ENCODE measurements around the gene ICAM3.
"Not testable (repeated sequence)": the region's sequence is repeated elsewhere in the genome, so short reads cannot be mapped to it uniquely, and the experiment has no call there.

Gene ICAM3

DNA sequence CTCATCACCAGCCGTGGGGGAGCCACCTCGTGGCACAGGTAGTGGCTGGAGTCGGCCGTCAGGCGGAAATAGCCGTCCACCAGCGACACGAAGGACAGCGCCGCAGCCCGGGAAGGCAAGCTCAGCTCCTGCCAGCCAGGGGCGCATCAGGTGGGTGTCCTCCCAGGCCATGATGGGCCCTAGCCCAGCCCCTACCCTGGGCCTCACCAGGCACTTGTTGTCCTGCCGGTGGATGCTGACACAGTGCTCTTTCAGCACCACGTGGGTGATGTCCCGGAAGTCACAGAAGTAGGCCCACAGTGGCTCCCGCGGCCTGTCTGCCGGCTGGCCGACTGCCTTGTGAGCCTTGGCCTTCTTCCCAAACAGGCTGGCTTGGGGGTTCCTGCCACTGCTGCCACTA, 25.2 kb upstream of the ICAM3 start:
- H3K36me3 Mint-ChIP-seq (ENCODE audit: low read depth) = peaks cover 100% of the 10 kb centered on the region
- H3K9me3 Mint-ChIP-seq = no peaks in the 10 kb centered on the region

DNA sequence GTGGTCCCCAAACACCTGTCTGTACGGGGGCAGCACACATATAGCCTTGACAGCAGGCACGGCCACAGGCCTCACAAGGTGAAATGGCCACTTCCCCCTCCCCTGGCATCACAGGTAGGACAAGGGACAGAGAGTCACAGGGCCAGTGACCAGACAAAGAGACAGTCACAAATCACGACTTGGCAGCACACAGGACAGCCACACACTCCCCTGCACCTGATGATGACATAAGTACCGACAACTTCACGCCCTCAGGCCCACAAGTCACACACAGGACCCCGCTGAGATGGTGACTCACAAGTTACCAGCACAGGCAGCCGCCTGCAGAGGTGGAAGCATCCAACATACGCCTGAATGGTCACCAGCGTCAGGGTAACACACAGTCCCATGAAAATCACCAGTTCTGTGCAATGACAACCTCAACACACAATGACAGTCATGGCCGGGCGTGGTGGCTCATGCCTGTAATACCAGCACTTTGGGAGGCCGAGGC, 24.4 kb upstream of the ICAM3 start:
- no peaks in the 10 kb centered on the region for H3K4me1 Mint-ChIP-seq (ENCODE audit: low read depth)
- H3K36me3 Mint-ChIP-seq (ENCODE audit: low read depth) = peaks cover 100% of the 10 kb centered on the region
- intact Hi-C loops (cut with micrococcal nuclease) = no loop called here
- no peaks in the 10 kb centered on the region for H3K27me3 Mint-ChIP-seq
- H3K27ac Mint-ChIP-seq = no peak overlapping the region
- no peak overlapping the region for H3K4me3 Mint-ChIP-seq
- no peaks in the 10 kb centered on the region for H3K9me3 Mint-ChIP-seq

More for the DNA sequence above, 25.2 kb upstream of the ICAM3 start:
- Mint-ChIP-seq H3K27ac (no peak overlapping the region), H3K4me3 (no peak overlapping the region), H3K4me1 (ENCODE audit: low read depth) (peaks cover 7% of the 10 kb centered on the region), H3K27me3 (no peaks in the 10 kb centered on the region)
- intact Hi-C loops (cut with micrococcal nuclease) = no loop called here

DNA sequence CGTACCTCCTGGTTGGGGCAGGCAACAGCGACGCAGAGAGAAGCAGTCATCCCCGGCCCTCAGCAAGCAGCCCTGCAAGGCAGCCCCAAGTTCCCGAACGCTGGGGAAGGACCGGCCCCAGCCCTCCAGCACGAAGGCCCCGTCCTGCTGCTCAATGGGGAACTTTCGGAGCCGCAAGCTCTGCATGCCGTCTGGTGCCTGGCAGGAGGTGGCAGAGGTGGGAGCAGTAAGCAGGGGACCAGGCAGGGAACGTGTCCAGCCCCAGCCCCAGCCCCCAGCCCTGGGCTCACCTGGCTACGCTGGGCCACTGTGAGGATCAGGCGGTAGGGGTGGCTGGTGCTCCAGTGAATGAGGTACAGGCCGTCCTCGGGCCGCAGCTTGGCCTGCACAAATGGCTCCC, 22.8 kb upstream of the ICAM3 start:
- no peak overlapping the region for H3K27ac Mint-ChIP-seq
- no peaks in the 10 kb centered on the region for H3K4me1 Mint-ChIP-seq (ENCODE audit: low read depth)
- H3K27me3 Mint-ChIP-seq = no peaks in the 10 kb centered on the region
- H3K4me3 Mint-ChIP-seq = no peak overlapping the region
- no peaks in the 10 kb centered on the region for H3K9me3 Mint-ChIP-seq
- peaks cover 100% of the 10 kb centered on the region for H3K36me3 Mint-ChIP-seq (ENCODE audit: low read depth)
- intact Hi-C loops (cut with micrococcal nuclease) = no loop called here

DNA sequence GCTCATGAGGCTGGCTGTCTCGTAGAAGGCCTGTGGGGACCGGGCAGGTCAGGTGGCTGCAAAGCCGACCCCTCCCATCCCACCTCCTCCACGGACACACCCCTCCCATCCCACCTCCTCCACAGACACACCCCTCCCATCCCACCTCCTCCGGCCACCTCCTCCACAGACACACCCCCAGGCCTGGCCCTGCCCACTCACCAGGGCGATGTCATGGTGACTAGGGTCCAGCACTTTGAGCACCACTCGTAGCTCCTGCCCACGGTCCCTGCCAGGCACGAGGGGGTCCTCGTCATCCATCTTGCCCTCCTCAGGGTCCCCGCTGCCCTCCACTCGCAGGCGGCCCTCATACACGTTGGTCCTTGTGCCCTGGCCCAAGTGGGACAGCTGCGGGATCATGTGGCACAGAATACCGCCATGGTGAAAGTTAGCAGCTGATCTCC, 22.2 kb upstream of the ICAM3 start:
- peaks cover 100% of the 10 kb centered on the region for H3K36me3 Mint-ChIP-seq (ENCODE audit: low read depth)
- no peak overlapping the region for H3K27ac Mint-ChIP-seq
- H3K4me3 Mint-ChIP-seq = no peak overlapping the region
- no peaks in the 10 kb centered on the region for H3K4me1 Mint-ChIP-seq (ENCODE audit: low read depth)
- intact Hi-C loops (cut with micrococcal nuclease) = no loop called here
- no peaks in the 10 kb centered on the region for H3K27me3 Mint-ChIP-seq
- no peaks in the 10 kb centered on the region for H3K9me3 Mint-ChIP-seq

DNA sequence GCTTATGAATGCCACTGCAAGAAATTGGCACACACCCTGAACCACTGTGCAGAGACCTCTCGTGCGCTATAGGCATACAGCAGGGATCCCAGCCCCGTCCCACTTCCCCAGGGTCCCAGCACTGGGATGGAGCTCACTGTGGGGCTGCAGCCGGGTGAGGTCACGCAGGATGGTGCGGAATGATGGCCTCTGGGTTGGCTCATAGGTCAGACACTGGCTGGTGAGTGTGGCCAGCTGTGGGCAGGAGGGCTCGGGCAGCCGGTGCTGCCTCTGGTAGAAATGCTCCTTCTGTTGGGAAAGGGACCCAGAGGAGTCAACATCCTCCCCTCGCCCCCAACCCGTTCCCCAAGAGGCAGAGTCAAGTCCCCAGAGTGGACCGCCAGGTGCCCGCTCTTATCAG, 17.0 kb upstream of the ICAM3 start:
- no peaks in the 10 kb centered on the region for H3K27me3 Mint-ChIP-seq
- no peak overlapping the region for H3K27ac Mint-ChIP-seq
- no peak overlapping the region for H3K4me3 Mint-ChIP-seq
- no peaks in the 10 kb centered on the region for H3K9me3 Mint-ChIP-seq
- H3K4me1 Mint-ChIP-seq (ENCODE audit: low read depth) = peaks cover 5% of the 10 kb centered on the region
- intact Hi-C loops (cut with micrococcal nuclease) = no loop called here
- peaks cover 100% of the 10 kb centered on the region for H3K36me3 Mint-ChIP-seq (ENCODE audit: low read depth)

DNA sequence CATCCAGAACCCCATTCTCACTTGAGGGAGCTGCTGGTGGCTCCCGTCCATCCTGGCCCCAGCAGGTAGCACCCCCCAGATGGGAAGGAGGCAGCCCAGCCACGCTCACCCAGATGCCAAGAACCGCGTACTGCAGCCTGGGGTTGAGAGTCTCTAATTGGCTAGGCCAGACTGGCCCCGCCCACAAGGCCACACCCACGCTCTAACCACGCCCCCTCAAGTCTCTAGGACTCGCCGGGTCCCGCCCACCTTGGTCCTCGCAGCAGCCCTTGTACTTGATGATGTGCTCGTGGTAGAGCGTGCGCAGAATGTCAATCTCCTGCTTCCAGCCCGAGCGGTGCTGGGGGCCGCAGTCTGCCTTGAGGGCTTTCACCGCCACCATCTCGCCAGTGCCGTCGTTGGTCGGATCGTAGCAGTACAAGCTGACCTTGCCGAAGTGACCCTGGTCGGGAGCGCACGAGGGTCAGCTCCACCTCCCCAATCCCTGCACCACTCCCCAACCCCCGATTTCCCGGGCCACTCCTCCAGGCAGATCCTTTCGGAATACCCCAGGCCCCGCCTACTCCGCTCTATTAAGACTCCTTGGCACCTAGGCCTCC, 14.5 kb upstream of the ICAM3 start:
- H3K36me3 Mint-ChIP-seq (ENCODE audit: low read depth) = peaks cover 94% of the 10 kb centered on the region
- intact Hi-C loops (cut with micrococcal nuclease) = no loop called here
- H3K27me3 Mint-ChIP-seq = no peaks in the 10 kb centered on the region
- no peak overlapping the region for H3K4me3 Mint-ChIP-seq
- no peaks in the 10 kb centered on the region for H3K9me3 Mint-ChIP-seq
- peaks cover 5% of the 10 kb centered on the region for H3K4me1 Mint-ChIP-seq (ENCODE audit: low read depth)
- no peak overlapping the region for H3K27ac Mint-ChIP-seq

DNA sequence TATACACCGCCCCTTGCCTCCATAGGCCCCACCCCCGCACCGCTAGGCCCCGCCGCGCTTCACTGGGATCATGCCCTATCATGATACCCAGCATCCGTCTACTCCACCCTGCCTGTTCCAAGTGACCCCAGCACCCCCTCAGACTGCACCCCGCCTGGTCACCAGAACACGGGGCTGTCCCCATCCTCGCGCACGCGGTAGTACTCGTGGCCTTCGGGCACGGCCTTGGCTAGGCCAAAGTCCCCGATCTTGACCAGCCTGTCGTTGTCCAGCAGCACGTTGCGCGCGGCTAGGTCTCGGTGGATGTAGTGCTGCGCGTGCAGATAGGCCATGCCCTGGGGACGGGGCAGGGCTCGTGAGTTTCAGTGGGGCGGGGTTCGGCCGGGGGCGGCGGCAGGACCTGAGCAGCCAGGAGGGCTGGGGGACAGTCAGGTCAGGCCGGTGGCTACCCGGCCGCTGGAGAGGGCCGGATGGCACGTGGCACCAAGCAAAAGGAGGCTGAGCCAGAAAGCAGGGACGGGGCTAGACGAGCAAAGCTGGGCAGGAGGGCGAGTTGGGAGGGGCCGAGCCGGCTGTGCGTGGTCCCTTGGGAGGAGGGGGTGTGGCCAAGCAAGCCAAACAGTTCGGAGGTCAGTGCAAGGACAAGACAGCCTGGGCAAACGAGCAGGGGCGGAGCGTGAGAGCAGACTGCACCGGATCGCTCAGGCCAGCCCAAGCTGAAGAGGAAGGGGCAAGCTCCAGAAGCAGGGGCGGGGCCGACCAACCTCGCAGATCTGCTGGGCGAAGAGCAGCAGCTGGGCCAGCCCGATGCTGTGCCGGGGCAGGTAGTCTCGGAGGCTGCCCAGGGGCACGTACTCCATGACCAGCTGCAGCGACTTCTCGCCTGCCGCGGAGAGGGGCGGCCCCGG, 13.6 kb upstream of the ICAM3 start:
- no peaks in the 10 kb centered on the region for H3K27me3 Mint-ChIP-seq
- peaks cover 5% of the 10 kb centered on the region for H3K4me1 Mint-ChIP-seq (ENCODE audit: low read depth)
- H3K36me3 Mint-ChIP-seq (ENCODE audit: low read depth) = peaks cover 85% of the 10 kb centered on the region
- intact Hi-C loops (cut with micrococcal nuclease) = no loop called here
- no peak overlapping the region for H3K27ac Mint-ChIP-seq
- no peak overlapping the region for H3K4me3 Mint-ChIP-seq
- no peaks in the 10 kb centered on the region for H3K9me3 Mint-ChIP-seq

DNA sequence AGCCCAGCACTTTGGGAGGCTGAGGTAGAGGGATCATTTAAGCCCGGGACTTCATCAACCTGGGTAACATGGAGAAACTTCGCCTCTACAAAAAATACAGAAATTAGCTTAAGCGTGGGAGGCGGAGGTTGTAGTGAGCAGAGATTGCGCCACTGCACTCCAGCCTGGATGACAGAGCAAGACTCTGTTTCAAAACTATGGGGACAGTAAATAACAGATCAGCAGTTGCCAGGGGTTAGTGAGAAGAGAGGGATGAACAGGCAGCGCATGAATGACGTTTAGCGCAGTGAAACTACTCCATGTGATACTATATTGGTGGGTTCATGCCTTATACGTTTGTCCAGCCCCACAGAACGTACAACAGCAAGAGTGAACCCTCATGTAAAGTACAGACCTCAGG, 7.1 kb upstream of the ICAM3 start:
- Mint-ChIP-seq H3K9me3 (no peaks in the 10 kb centered on the region), H3K27me3 (no peaks in the 10 kb centered on the region), H3K4me1 (ENCODE audit: low read depth) (peaks cover 12% of the 10 kb centered on the region), H3K27ac (peak overlapping the region; percentile 82), H3K4me3 (peak overlapping the region; percentile 37), H3K36me3 (ENCODE audit: low read depth) (peaks cover 20% of the 10 kb centered on the region)
- intact Hi-C loops (cut with micrococcal nuclease) = no loop called here

DNA sequence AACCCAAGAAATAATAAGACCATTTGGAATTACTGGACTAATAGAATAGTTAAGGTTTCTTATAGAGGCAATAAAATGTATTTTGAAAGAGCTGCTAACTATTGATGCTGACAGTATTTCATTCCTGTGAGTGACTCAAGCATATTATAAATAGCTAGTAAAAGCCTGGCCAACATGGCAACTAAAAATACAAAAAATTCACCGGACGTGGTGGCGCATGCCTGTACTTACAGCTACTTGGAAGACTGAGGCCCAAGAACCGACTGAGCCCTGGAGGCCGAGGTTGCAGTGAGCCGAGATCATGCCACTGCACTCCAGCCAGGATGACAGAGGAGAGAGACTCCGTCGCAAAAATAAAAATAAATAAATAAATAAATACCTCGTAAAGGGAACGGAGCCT, 5.4 kb upstream of the ICAM3 start:
- H3K27ac Mint-ChIP-seq = no peak overlapping the region
- H3K27me3 Mint-ChIP-seq = no peaks in the 10 kb centered on the region
- no peaks in the 10 kb centered on the region for H3K9me3 Mint-ChIP-seq
- H3K36me3 Mint-ChIP-seq (ENCODE audit: low read depth) = peaks cover 3% of the 10 kb centered on the region
- no peak overlapping the region for H3K4me3 Mint-ChIP-seq
- H3K4me1 Mint-ChIP-seq (ENCODE audit: low read depth) = peaks cover 25% of the 10 kb centered on the region
- intact Hi-C loops (cut with micrococcal nuclease) = no loop called here

DNA sequence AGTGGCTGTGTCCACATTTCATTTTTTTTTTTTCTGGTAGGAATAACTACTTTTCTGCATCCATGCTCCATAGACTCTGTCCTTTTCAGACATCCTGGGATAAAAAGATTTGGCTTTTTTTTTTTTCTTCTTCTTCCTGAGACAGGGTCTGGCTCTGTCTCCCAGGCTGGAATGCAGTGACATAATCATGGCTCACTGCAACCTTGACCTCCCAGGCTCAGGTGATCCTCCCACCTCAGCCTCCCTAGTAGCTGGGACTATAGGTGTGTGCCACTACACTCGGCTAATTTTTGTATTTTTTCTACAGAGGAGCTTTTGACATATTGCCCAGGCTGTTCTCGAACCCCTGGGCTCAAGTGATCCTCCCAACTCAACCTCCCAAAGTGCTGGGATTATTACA, 4.1 kb upstream of the ICAM3 start:
- Mint-ChIP-seq H3K36me3 (ENCODE audit: low read depth) (no peaks in the 10 kb centered on the region), H3K4me1 (ENCODE audit: low read depth) (peaks cover 38% of the 10 kb centered on the region), H3K4me3 (no peak overlapping the region), H3K9me3 (no peaks in the 10 kb centered on the region), H3K27ac (peak overlapping the region; percentile 20), H3K27me3 (no peaks in the 10 kb centered on the region)
- intact Hi-C loops (cut with micrococcal nuclease) = no loop called here

DNA sequence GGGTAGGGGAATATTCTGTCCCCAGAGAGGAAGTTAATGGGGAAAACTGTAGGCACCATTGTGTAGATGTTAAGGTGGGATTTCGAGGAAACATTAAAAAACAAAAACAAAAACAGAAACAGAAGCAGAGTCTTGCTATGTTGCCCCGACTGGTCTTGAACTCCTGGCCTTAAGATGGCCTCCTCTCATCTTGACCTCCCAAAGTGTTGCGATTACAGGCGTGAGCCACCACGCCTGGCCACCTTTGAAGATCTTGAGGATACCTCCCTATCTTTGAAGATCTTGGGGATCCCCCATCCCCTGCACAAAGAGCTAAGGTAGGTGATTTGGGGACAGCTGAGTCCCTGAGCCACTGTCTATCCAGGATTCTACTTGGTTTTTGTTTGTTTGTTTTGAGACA, 553 bp upstream of the ICAM3 start:
- H3K4me3 Mint-ChIP-seq = no peak overlapping the region
- H3K36me3 Mint-ChIP-seq (ENCODE audit: low read depth) = peaks cover 10% of the 10 kb centered on the region
- intact Hi-C loops (cut with micrococcal nuclease) = no loop called here
- no peaks in the 10 kb centered on the region for H3K27me3 Mint-ChIP-seq
- H3K4me1 Mint-ChIP-seq (ENCODE audit: low read depth) = peaks cover 42% of the 10 kb centered on the region
- peak overlapping the region; percentile 21 for H3K27ac Mint-ChIP-seq
- H3K9me3 Mint-ChIP-seq = no peaks in the 10 kb centered on the region

DNA sequence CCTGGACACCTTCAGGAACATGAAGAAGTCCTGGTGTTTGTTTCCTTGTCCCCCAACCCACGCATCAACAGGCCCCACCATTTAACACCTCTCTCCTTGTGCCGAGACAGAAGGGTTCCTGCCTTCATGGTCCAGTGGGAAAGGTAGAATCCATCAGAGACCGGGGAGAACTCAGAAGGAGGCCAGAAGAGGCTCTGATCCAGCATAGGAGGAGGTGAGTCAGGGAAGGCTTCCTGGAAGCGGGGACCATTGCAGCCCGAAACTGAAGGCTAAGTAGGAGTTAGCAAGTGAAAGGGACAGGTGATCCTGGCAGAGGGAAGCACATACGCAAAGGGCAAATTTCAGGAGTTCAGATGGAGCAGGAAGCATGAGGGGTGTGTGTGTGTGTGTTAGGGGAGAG, 484 bp downstream of the ICAM3 start:
- Mint-ChIP-seq H3K9me3 (no peaks in the 10 kb centered on the region), H3K36me3 (ENCODE audit: low read depth) (peaks cover 10% of the 10 kb centered on the region), H3K4me3 (peak overlapping the region; percentile 63), H3K27me3 (no peaks in the 10 kb centered on the region), H3K4me1 (ENCODE audit: low read depth) (peaks cover 52% of the 10 kb centered on the region), H3K27ac (peak overlapping the region; percentile 21)
- intact Hi-C loops (cut with micrococcal nuclease) = no loop called here

DNA sequence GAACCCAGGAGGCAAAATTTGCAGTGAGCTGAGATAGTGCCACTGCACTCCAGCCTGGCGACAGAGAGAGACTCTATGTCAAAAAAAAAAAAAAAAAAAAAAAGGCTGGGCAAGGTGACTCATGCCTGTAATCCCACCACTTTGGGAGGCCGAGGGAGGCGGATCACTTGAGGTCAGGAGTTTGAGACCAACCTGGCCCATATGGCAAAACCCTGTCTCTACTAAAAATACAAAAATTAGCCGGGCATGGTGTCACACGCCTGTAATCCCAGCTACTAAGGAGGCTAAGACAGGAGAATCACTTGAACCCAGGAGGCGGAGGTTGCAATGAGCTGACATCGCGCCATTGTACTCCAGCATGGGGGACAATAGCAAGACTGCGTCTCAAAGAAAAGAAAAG, 2.7 kb downstream of the ICAM3 start:
- H3K27me3 Mint-ChIP-seq; intact Hi-C loops (cut with micrococcal nuclease); H3K9me3 Mint-ChIP-seq; H3K4me3 Mint-ChIP-seq; H3K27ac Mint-ChIP-seq: not testable (repeated sequence)
- peaks cover 71% of the 10 kb centered on the region for H3K4me1 Mint-ChIP-seq (ENCODE audit: low read depth)
- H3K36me3 Mint-ChIP-seq (ENCODE audit: low read depth) = peaks cover 22% of the 10 kb centered on the region

DNA sequence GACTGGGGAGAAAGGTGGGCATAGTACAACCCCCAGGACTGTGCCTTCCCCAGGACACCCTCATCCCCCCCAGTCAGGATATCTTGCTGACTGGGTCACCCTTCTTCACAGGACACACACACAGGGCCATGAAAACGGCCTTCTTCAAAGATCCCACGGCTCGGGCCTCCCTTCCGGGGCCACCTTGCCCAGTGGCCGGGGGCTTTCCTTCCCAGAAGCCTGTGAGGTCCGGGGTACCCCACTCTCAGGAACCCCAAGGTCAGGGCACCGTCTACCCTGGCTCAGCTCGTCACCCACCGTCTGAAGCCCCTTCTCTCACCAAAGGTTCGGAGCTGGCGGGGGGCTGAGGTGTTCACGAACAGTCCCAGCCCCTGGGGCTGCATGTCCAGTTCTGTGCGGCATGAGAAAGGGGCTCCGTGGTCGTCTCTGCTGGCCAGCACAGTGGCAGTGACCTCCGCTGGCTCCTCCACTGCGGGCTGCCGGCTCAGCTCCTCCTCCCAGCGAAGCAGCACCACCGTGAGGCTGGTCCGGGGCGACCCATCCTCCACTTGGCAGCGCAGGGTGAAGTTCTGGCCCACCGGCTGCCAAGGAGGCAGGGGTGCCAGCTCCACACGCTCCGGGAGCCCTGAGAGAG, 4.0 kb downstream of the ICAM3 start:
- H3K9me3 Mint-ChIP-seq = no peaks in the 10 kb centered on the region
- peak overlapping the region; percentile 34 for H3K27ac Mint-ChIP-seq
- H3K4me1 Mint-ChIP-seq (ENCODE audit: low read depth) = peaks cover 67% of the 10 kb centered on the region
- peaks cover 23% of the 10 kb centered on the region for H3K36me3 Mint-ChIP-seq (ENCODE audit: low read depth)
- intact Hi-C loops (cut with micrococcal nuclease) = no loop called here
- no peaks in the 10 kb centered on the region for H3K27me3 Mint-ChIP-seq
- H3K4me3 Mint-ChIP-seq = no peak overlapping the region

Data from dendritic cell treated with granulocyte-macrophage colony-stimulating factor and Interleukin-4, amounts not matched to agents 40 ng/mL and 50 ng/mL, for 4 days (primary cell).